ENCODE measurements around the gene POLR1E.

Gene POLR1E

GRCh38 chr9:37503736-37504135 lies 18.0 kb downstream of the POLR1E start:
- Histone ChIP-seq H3K4me1 (ENCODE audit: low read length) (no peaks in the 10 kb centered on the region), H3K9me3 (replicated peaks; ENCODE audit: insufficient read depth, low read length) (no peaks in the 10 kb centered on the region), H3F3A (ENCODE audit: insufficient read depth, low read length) (no peaks in the 10 kb centered on the region), H3K27ac (ENCODE audit: low read length) (no peak overlapping the region), H3K9me2 (replicated peaks; ENCODE audit: insufficient read depth, low read length) (no peaks in the 10 kb centered on the region), H2AFZ (ENCODE audit: low read length) (no peak overlapping the region), H3K9ac (ENCODE audit: low read length) (no peak overlapping the region), H4K20me1 (ENCODE audit: insufficient read depth, low read length) (no peaks in the 10 kb centered on the region), H3K4me3 (ENCODE audit: low read length) (no peak overlapping the region), H3K79me2 (ENCODE audit: low read length) (peaks cover under 1% of the 10 kb centered on the region; the same call in 1 of the 2 replicates), H3K27me3 (replicated peaks; ENCODE audit: insufficient read depth, low read length) (no peaks in the 10 kb centered on the region), H3K4me2 (ENCODE audit: low read depth, low read length) (no peak overlapping the region), H3K36me3 (replicated peaks; ENCODE audit: insufficient read depth, low read length) (peaks cover 15% of the 10 kb centered on the region)
- TF ChIP-seq EZH2 (optimal IDR thresholded peaks at IDR 0.05; ENCODE audit: low read depth, low read length) (no peak), EZH2phosphoT487 (IDR thresholded peaks at IDR 0.05; ENCODE audit: low read length) (no peak), CTCF (IDR thresholded peaks at IDR 0.05; ENCODE audit: low read length) (no peak)
- DNase-seq, result no peak

- no peak for DNase-seq
- Histone ChIP-seq H3K27me3 (replicated peaks; ENCODE audit: insufficient read depth, low read length) (no peaks in the 10 kb centered on the region), H3K27ac (ENCODE audit: low read length) (no peak overlapping the region), H3K4me1 (ENCODE audit: low read length) (no peaks in the 10 kb centered on the region), H3K9ac (ENCODE audit: low read length) (no peak overlapping the region), H3K36me3 (replicated peaks; ENCODE audit: insufficient read depth, low read length) (peaks cover 14% of the 10 kb centered on the region), H2AFZ (ENCODE audit: low read length) (no peak overlapping the region), H3K9me2 (replicated peaks; ENCODE audit: insufficient read depth, low read length) (no peaks in the 10 kb centered on the region), H3K79me2 (ENCODE audit: low read length) (no peaks in the 10 kb centered on the region), H3F3A (ENCODE audit: insufficient read depth, low read length) (no peaks in the 10 kb centered on the region), H4K20me1 (ENCODE audit: insufficient read depth, low read length) (no peaks in the 10 kb centered on the region), H3K4me3 (ENCODE audit: low read length) (no peak overlapping the region), H3K9me3 (replicated peaks; ENCODE audit: insufficient read depth, low read length) (no peaks in the 10 kb centered on the region), H3K4me2 (ENCODE audit: low read depth, low read length) (no peak overlapping the region)
- TF ChIP-seq CTCF (IDR thresholded peaks at IDR 0.05; ENCODE audit: low read length) (no peak), EZH2phosphoT487 (IDR thresholded peaks at IDR 0.05; ENCODE audit: low read length) (no peak), EZH2 (optimal IDR thresholded peaks at IDR 0.05; ENCODE audit: low read depth, low read length) (no peak)
Measured at GRCh38 chr9:37504605-37505004, 18.9 kb downstream of the POLR1E start.

- no peaks in the 10 kb centered on the region for H3K79me2 ChIP-seq (ENCODE audit: low read length)
- no peaks in the 10 kb centered on the region for H3K4me1 ChIP-seq (ENCODE audit: low read length)
- H3K4me2 ChIP-seq (ENCODE audit: low read depth, low read length), result no peak overlapping the region
- no peaks in the 10 kb centered on the region for H4K20me1 ChIP-seq (ENCODE audit: insufficient read depth, low read length)
- no peak for TF ChIP-seq EZH2phosphoT487 (IDR thresholded peaks at IDR 0.05; ENCODE audit: low read length)
- no peak for DNase-seq
- H2AFZ ChIP-seq (ENCODE audit: low read length), result no peak overlapping the region
- peaks cover under 1% of the 10 kb centered on the region; the same call in 1 of the 2 replicates for H3K36me3 ChIP-seq (replicated peaks; ENCODE audit: insufficient read depth, low read length)
- H3K9me3 ChIP-seq (replicated peaks; ENCODE audit: insufficient read depth, low read length), result no peaks in the 10 kb centered on the region
- no peak overlapping the region for H3K9ac ChIP-seq (ENCODE audit: low read length)
- H3K27me3 ChIP-seq (replicated peaks; ENCODE audit: insufficient read depth, low read length), result no peaks in the 10 kb centered on the region
- no peaks in the 10 kb centered on the region for H3K9me2 ChIP-seq (replicated peaks; ENCODE audit: insufficient read depth, low read length)
- no peaks in the 10 kb centered on the region for H3F3A ChIP-seq (ENCODE audit: insufficient read depth, low read length)
- no peak overlapping the region for H3K27ac ChIP-seq (ENCODE audit: low read length)
- H3K4me3 ChIP-seq (ENCODE audit: low read length), result no peak overlapping the region
Measured at GRCh38 chr9:37507566-37508134, 21.9 kb downstream of the POLR1E start.

- no peaks in the 10 kb centered on the region for H3K27me3 ChIP-seq (replicated peaks; ENCODE audit: insufficient read depth, low read length)
- H2AFZ ChIP-seq (ENCODE audit: low read length), result no peak overlapping the region
- H3K4me1 ChIP-seq (ENCODE audit: low read length), result no peaks in the 10 kb centered on the region
- H3F3A ChIP-seq (ENCODE audit: insufficient read depth, low read length), result no peaks in the 10 kb centered on the region
- H3K4me2 ChIP-seq (ENCODE audit: low read depth, low read length), result no peak overlapping the region
- H3K4me3 ChIP-seq (ENCODE audit: low read length), result no peak overlapping the region
- no peaks in the 10 kb centered on the region for H4K20me1 ChIP-seq (ENCODE audit: insufficient read depth, low read length)
- no peaks in the 10 kb centered on the region for H3K36me3 ChIP-seq (replicated peaks; ENCODE audit: insufficient read depth, low read length)
- no peaks in the 10 kb centered on the region for H3K9me2 ChIP-seq (replicated peaks; ENCODE audit: insufficient read depth, low read length)
- no peaks in the 10 kb centered on the region for H3K79me2 ChIP-seq (ENCODE audit: low read length)
- no peak for DNase-seq
- H3K9ac ChIP-seq (ENCODE audit: low read length), result no peak overlapping the region
- H3K27ac ChIP-seq (ENCODE audit: low read length), result no peak overlapping the region
- no peaks in the 10 kb centered on the region for H3K9me3 ChIP-seq (replicated peaks; ENCODE audit: insufficient read depth, low read length)
- TF ChIP-seq EZH2 (optimal IDR thresholded peaks at IDR 0.05; ENCODE audit: low read depth, low read length) (no peak), EZH2phosphoT487 (IDR thresholded peaks at IDR 0.05; ENCODE audit: low read length) (no peak), CTCF (IDR thresholded peaks at IDR 0.05; ENCODE audit: low read length) (no peak)
Measured at GRCh38 chr9:37508135-37508833, 22.5 kb downstream of the POLR1E start.

Data from MM.1S (cell line).